WTC11 (cell line): ENCODE data around the gene SPOCK1. TPM values are rescaled to one million over a fixed set of nuclear protein-coding genes. Genes with fewer than 3 reads are reported as not detected.

Experiments
- ATAC-seq: fragments of 200-7000 bp; cut with Tn5 transposase; 2 replicates; pipeline ENCODE4 v1.10.0; 2021; ENCODE audit warnings: mild to moderate bottlenecking, moderate library complexity
- CTCF ChIA-PET: fragments of 300-600 bp; sonication (Branson Sonifier 250); formaldehyde crosslinking; loops from one replicate; lab custom pipeline; 2021; ENCODE audit warnings: antibody characterized with exemption; lab: Charles Lee
- POLR2A ChIA-PET: fragments of 350-600 bp; sonication (Branson Sonifier 250); formaldehyde crosslinking; loops from one replicate; lab custom pipeline; 2021; ENCODE audit warnings: antibody characterized with exemption; lab: Charles Lee
- DNase-seq: peaks from one replicate; pipeline ENCODE4 v3.0.0; 2021; ENCODE audit warnings: low spot score
- H3K27ac Mint-ChIP-seq: 2 replicates; pipeline ENCODE4 v1.8.0; 2021; ENCODE audit warnings: mixed read lengths
- H3K27me3 Mint-ChIP-seq: 2 replicates; pipeline ENCODE4 v1.8.0; 2021; ENCODE audit warnings: low read depth, mild to moderate bottlenecking, moderate library complexity, mixed read lengths
- H3K36me3 Mint-ChIP-seq: 2 replicates; pipeline ENCODE4 v1.8.0; 2021; ENCODE audit warnings: mixed read lengths
- H3K4me1 Mint-ChIP-seq: 2 replicates; pipeline ENCODE4 v1.8.0; 2022; ENCODE audit warnings: mixed read lengths
- H3K4me3 Mint-ChIP-seq: 2 replicates; pipeline ENCODE4 v1.8.0; 2021; ENCODE audit warnings: mild to moderate bottlenecking, moderate library complexity, mixed read lengths
- H3K9me3 Mint-ChIP-seq: 2 replicates; pipeline ENCODE4 v1.8.0; 2021; ENCODE audit warnings: mixed read lengths
- CBFB ChIP-seq: sonication (generic); formaldehyde crosslinking; IDR thresholded peaks from 2 replicates; pipeline ENCODE4 v1.8.1; 2022; ENCODE audit warnings: mild to moderate bottlenecking, low read depth, missing genetic modification reagents
- EMX1 ChIP-seq: fragments of 250-450 bp; sonication (Bioruptor Pico); IDR thresholded peaks from 2 replicates; pipeline ENCODE4 v1.8.0; 2021; ENCODE audit warnings: mild to moderate bottlenecking
- FOXK1 ChIP-seq: sonication (generic); formaldehyde crosslinking; IDR thresholded peaks from 2 replicates; pipeline ENCODE4 v1.8.0; 2022; ENCODE audit warnings: mild to moderate bottlenecking, moderate library complexity, missing genetic modification reagents
- GABPB1 ChIP-seq: sonication (generic); formaldehyde crosslinking; IDR thresholded peaks from 2 replicates; pipeline ENCODE4 v1.8.1; 2023; ENCODE audit warnings: mild to moderate bottlenecking, missing genetic modification reagents
- GTF2I ChIP-seq: fragments of 250-450 bp; sonication (Bioruptor Pico); conservative IDR thresholded peaks from 2 replicates; pipeline ENCODE4 v1.4.0; 2021; ENCODE audit warnings: mild to moderate bottlenecking
- HMGA2 ChIP-seq: fragments of 250-450 bp; sonication (Bioruptor Pico); IDR thresholded peaks from 2 replicates; pipeline ENCODE4 v1.4.0; 2021; ENCODE audit warnings: mild to moderate bottlenecking, moderate library complexity
- JAZF1 ChIP-seq: fragments of 250-450 bp; sonication (Bioruptor Pico); IDR thresholded peaks from 2 replicates; pipeline ENCODE4 v1.9.0; 2021; ENCODE audit warnings: moderate library complexity, mild to moderate bottlenecking, inconsistent platforms
- NR1H2 ChIP-seq: sonication (generic); formaldehyde crosslinking; IDR thresholded peaks from 2 replicates; pipeline ENCODE4 v1.9.0; 2021; ENCODE audit warnings: mild to moderate bottlenecking, moderate library complexity, missing genetic modification reagents
- NR3C1 ChIP-seq: sonication (generic); formaldehyde crosslinking; conservative IDR thresholded peaks from 2 replicates; pipeline ENCODE4 v1.8.1; 2023; ENCODE audit warnings: low read depth, mild to moderate bottlenecking, missing genetic modification reagents
- RORB ChIP-seq: fragments of 250-450 bp; sonication (Bioruptor Pico); IDR thresholded peaks from 2 replicates; pipeline ENCODE4 v1.9.0; 2021; ENCODE audit warnings: mild to moderate bottlenecking
- SP1 ChIP-seq: sonication (generic); formaldehyde crosslinking; conservative IDR thresholded peaks from 2 replicates; pipeline ENCODE4 v1.8.1; 2022; ENCODE audit warnings: missing genetic modification reagents
- TCF7 ChIP-seq: sonication (generic); formaldehyde crosslinking; IDR thresholded peaks from 2 replicates; pipeline ENCODE4 v1.8.0; 2022; ENCODE audit warnings: mild to moderate bottlenecking, low read depth, missing genetic modification reagents, moderate library complexity
- ZNF232 ChIP-seq: sonication (generic); formaldehyde crosslinking; IDR thresholded peaks from 2 replicates; pipeline ENCODE4 v1.8.0; 2022; ENCODE audit warnings: mild to moderate bottlenecking, missing genetic modification reagents
- ZNF416 ChIP-seq: fragments of 250-450 bp; sonication (Bioruptor Pico); IDR thresholded peaks from 2 replicates; pipeline ENCODE4 v1.9.0; 2021; ENCODE audit warnings: mild to moderate bottlenecking, inconsistent platforms
- total RNA-seq: library from RNA; stranded (reverse); gene quantifications from 3 replicates; pipeline ENCODE4 v1.2.3, GENCODE V29; 2021
- TF ChIP-seq, protein P1 (sequence below): fragments of 250-450 bp; sonication (Bioruptor Pico); IDR thresholded peaks from 2 replicates; pipeline ENCODE4 v2.1.2; 2022; ENCODE audit warnings: mild to moderate bottlenecking, moderate library complexity
- TF ChIP-seq, protein P2 (sequence below): sonication (generic); formaldehyde crosslinking; IDR thresholded peaks from 2 replicates; pipeline ENCODE4 v1.8.0; 2022; ENCODE audit warnings: missing genetic modification reagents
- TF ChIP-seq, protein P3 (sequence below): sonication (generic); formaldehyde crosslinking; IDR thresholded peaks from 2 replicates; pipeline ENCODE4 v1.8.0; 2022; ENCODE audit warnings: mild to moderate bottlenecking, missing genetic modification reagents
- TF ChIP-seq, protein P4 (sequence below): sonication (generic); formaldehyde crosslinking; IDR thresholded peaks from 2 replicates; pipeline ENCODE4 v1.8.1; 2022; ENCODE audit warnings: low read depth, missing genetic modification reagents, borderline replicate concordance
- TF ChIP-seq, protein P5 (sequence below): fragments of 250-450 bp; sonication (Bioruptor Pico); conservative IDR thresholded peaks from 2 replicates; pipeline ENCODE4 v1.9.0; 2021; ENCODE audit warnings: mild to moderate bottlenecking
- TF ChIP-seq, protein P6 (sequence below): sonication (generic); formaldehyde crosslinking; IDR thresholded peaks from 2 replicates; pipeline ENCODE4 v1.8.1; 2023; ENCODE audit warnings: mild to moderate bottlenecking, missing genetic modification reagents, borderline replicate concordance

The SPOCK1 gene
- total RNA-seq, 1 experiment from 2014 or later: 15.2 TPM

DNA sequence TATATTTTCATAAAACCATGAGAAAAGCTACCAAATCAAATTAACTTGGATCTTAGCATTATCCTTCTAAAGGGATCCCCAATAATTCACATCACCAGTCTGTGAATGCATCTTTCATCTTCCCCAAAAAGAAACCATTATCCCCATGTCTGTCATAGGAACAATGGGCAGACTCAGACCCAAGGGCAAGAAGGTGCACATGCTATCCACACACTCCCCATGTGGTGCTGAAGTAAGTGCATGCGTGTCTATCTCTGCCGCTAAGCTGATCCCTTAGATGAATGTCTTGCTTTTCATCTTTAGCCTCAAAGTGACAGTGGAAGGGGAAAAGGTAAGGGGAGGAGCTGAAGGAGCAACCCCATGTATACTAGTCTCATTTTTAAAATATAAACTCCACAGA, 10.2 kb downstream of the SPOCK1 start:
- CTCF ChIA-PET: no interaction called here
- no peak for TF ChIP-seq NR3C1 (CRISPR knock-in tag)
- no peak for TF ChIP-seq JAZF1 (CRISPR knock-in tag)
- TF ChIP-seq, protein P1, sequence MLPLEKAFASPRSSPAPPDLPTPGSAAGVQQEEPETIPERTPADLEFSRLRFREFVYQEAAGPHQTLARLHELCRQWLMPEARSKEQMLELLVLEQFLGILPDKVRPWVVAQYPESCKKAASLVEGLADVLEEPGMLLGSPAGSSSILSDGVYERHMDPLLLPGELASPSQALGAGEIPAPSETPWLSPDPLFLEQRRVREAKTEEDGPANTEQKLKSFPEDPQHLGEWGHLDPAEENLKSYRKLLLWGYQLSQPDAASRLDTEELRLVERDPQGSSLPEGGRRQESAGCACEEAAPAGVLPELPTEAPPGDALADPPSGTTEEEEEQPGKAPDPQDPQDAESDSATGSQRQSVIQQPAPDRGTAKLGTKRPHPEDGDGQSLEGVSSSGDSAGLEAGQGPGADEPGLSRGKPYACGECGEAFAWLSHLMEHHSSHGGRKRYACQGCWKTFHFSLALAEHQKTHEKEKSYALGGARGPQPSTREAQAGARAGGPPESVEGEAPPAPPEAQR (CRISPR knock-in tag): no peak
- TF ChIP-seq EMX1 (CRISPR knock-in tag): no peak
- TF ChIP-seq, protein P2, sequence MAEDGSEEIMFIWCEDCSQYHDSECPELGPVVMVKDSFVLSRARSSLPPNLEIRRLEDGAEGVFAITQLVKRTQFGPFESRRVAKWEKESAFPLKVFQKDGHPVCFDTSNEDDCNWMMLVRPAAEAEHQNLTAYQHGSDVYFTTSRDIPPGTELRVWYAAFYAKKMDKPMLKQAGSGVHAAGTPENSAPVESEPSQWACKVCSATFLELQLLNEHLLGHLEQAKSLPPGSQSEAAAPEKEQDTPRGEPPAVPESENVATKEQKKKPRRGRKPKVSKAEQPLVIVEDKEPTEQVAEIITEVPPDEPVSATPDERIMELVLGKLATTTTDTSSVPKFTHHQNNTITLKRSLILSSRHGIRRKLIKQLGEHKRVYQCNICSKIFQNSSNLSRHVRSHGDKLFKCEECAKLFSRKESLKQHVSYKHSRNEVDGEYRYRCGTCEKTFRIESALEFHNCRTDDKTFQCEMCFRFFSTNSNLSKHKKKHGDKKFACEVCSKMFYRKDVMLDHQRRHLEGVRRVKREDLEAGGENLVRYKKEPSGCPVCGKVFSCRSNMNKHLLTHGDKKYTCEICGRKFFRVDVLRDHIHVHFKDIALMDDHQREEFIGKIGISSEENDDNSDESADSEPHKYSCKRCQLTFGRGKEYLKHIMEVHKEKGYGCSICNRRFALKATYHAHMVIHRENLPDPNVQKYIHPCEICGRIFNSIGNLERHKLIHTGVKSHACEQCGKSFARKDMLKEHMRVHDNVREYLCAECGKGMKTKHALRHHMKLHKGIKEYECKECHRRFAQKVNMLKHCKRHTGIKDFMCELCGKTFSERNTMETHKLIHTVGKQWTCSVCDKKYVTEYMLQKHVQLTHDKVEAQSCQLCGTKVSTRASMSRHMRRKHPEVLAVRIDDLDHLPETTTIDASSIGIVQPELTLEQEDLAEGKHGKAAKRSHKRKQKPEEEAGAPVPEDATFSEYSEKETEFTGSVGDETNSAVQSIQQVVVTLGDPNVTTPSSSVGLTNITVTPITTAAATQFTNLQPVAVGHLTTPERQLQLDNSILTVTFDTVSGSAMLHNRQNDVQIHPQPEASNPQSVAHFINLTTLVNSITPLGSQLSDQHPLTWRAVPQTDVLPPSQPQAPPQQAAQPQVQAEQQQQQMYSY (CRISPR knock-in tag): no peak
- TF ChIP-seq CBFB (CRISPR knock-in tag): no peak
- TF ChIP-seq GABPB1 (CRISPR knock-in tag): no peak
- no peak for TF ChIP-seq ZNF232
- no peak for TF ChIP-seq GTF2I
- TF ChIP-seq, protein P3, sequence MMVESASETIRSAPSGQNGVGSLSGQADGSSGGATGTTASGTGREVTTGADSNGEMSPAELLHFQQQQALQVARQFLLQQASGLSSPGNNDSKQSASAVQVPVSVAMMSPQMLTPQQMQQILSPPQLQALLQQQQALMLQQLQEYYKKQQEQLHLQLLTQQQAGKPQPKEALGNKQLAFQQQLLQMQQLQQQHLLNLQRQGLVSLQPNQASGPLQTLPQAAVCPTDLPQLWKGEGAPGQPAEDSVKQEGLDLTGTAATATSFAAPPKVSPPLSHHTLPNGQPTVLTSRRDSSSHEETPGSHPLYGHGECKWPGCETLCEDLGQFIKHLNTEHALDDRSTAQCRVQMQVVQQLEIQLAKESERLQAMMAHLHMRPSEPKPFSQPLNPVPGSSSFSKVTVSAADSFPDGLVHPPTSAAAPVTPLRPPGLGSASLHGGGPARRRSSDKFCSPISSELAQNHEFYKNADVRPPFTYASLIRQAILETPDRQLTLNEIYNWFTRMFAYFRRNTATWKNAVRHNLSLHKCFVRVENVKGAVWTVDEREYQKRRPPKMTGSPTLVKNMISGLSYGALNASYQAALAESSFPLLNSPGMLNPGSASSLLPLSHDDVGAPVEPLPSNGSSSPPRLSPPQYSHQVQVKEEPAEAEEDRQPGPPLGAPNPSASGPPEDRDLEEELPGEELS (CRISPR knock-in tag): no peak
- no peak for TF ChIP-seq TCF7 (CRISPR knock-in tag)
- POLR2A ChIA-PET: no interaction called here
- Mint-ChIP-seq H3K27ac (no peak overlapping the region), H3K9me3 (no peaks in the 10 kb centered on the region), H3K4me3 (no peak overlapping the region), H3K36me3 (no peaks in the 10 kb centered on the region), H3K27me3 (no peaks in the 10 kb centered on the region), H3K4me1 (no peaks in the 10 kb centered on the region)
- ATAC-seq: no peak
- no peak for DNase-seq

DNA sequence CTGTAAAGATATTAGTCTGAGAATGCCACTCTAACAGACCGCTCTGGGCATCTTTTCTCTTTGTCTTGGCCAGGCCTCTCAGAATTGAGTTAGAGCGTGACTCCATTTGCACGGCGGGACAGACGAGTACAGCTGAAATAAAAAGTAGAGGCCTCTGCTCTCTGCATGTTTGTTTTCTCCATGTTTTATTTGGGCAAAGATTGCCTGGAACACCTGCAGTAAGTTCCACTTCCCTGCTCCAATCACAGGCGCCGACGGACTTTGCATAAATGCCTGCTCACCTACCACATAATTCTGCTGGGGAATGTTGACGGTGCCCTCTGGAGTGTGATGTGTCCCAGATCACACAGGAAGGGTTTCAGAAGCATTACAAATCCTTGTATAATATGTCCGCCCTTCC, 10.6 kb downstream of the SPOCK1 start:
- no peaks in the 10 kb centered on the region for H3K36me3 Mint-ChIP-seq
- no peak overlapping the region for H3K27ac Mint-ChIP-seq
- no peaks in the 10 kb centered on the region for H3K27me3 Mint-ChIP-seq
- no peaks in the 10 kb centered on the region for H3K9me3 Mint-ChIP-seq
- TF ChIP-seq RORB: no peak
- TF ChIP-seq ZNF416 (CRISPR knock-in tag): no peak
- no peak for TF ChIP-seq CBFB (CRISPR knock-in tag)
- TF ChIP-seq NR1H2 (CRISPR knock-in tag): no peak
- TF ChIP-seq, protein P4, sequence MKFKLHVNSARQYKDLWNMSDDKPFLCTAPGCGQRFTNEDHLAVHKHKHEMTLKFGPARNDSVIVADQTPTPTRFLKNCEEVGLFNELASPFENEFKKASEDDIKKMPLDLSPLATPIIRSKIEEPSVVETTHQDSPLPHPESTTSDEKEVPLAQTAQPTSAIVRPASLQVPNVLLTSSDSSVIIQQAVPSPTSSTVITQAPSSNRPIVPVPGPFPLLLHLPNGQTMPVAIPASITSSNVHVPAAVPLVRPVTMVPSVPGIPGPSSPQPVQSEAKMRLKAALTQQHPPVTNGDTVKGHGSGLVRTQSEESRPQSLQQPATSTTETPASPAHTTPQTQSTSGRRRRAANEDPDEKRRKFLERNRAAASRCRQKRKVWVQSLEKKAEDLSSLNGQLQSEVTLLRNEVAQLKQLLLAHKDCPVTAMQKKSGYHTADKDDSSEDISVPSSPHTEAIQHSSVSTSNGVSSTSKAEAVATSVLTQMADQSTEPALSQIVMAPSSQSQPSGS (CRISPR knock-in tag): no peak
- TF ChIP-seq, protein P5, sequence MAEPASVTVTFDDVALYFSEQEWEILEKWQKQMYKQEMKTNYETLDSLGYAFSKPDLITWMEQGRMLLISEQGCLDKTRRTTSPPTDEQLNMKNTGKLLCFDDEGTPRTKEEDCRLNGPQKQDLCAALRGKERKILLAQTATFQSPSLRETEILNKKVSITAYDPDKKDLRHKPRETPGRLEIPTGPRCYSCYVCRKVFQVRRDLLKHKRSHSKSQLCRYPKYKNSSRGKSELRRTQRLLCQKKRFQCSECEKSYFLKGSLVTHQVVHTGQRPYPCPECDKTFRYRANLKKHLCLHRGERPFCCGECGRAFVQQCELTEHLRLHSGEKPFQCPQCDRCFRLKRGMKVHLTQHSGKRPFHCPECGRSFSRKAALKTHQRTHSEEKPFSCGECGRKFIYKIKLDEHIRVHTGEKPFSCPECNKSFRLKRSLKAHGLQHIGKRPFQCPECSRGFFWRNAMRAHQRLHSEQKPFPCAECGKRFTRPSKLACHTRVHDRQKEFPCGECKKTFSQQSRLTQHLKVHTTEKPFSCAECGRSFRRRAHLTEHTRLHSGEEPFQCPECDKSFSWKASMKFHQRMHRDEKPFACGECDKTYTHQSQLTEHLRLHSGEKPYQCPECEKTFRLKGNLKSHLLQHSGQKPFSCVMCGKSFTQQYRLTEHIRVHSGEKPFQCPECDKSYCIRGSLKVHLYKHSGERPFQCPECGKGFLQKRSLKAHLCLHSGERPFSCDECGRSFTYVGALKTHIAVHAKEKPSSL (CRISPR knock-in tag): no peak
- TF ChIP-seq SP1: no peak
- TF ChIP-seq ZNF232: no peak
- TF ChIP-seq, protein P6, sequence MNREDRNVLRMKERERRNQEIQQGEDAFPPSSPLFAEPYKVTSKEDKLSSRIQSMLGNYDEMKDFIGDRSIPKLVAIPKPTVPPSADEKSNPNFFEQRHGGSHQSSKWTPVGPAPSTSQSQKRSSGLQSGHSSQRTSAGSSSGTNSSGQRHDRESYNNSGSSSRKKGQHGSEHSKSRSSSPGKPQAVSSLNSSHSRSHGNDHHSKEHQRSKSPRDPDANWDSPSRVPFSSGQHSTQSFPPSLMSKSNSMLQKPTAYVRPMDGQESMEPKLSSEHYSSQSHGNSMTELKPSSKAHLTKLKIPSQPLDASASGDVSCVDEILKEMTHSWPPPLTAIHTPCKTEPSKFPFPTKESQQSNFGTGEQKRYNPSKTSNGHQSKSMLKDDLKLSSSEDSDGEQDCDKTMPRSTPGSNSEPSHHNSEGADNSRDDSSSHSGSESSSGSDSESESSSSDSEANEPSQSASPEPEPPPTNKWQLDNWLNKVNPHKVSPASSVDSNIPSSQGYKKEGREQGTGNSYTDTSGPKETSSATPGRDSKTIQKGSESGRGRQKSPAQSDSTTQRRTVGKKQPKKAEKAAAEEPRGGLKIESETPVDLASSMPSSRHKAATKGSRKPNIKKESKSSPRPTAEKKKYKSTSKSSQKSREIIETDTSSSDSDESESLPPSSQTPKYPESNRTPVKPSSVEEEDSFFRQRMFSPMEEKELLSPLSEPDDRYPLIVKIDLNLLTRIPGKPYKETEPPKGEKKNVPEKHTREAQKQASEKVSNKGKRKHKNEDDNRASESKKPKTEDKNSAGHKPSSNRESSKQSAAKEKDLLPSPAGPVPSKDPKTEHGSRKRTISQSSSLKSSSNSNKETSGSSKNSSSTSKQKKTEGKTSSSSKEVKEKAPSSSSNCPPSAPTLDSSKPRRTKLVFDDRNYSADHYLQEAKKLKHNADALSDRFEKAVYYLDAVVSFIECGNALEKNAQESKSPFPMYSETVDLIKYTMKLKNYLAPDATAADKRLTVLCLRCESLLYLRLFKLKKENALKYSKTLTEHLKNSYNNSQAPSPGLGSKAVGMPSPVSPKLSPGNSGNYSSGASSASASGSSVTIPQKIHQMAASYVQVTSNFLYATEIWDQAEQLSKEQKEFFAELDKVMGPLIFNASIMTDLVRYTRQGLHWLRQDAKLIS: no peak
- TF ChIP-seq HMGA2 (CRISPR knock-in tag): no peak
- no peak for TF ChIP-seq FOXK1 (CRISPR knock-in tag)
- POLR2A ChIA-PET: no interaction called here
- ATAC-seq (no peak), DNase-seq (no peak)
- CTCF ChIA-PET: interaction anchor here (1.4 kb wide), 1 partner anchor 168 kb away, joined by 3 read pairs; no protein-coding TSS in a partner anchor
- H3K4me3 Mint-ChIP-seq: no peak overlapping the region
- no peaks in the 10 kb centered on the region for H3K4me1 Mint-ChIP-seq
